HG02885 (cell line): Measurements from ENCODE around the gene TJP2.
"Not testable (repeated sequence)": the region's sequence is repeated elsewhere in the genome, so short reads cannot be mapped to it uniquely, and the experiment has no call there.

Experiments used
- ATAC-seq: cut with Tn5 transposase; IDR thresholded peaks from one replicate; pipeline ENCODE4 v1.9.1; 2021; ENCODE audit warnings: mild to moderate bottlenecking; ENCODE audit not compliant: unreplicated experiment, poor library complexity

TJP2 gene

GRCh38 chr9:69272212-69272611 lies 98.1 kb downstream of the TJP2 start:
- no peak for ATAC-seq

- ATAC-seq: no peak
These were observed 99.1 kb downstream of the TJP2 start for GRCh38 chr9:69273161-69273560.

- ATAC-seq: no peak
These were observed 102.7 kb downstream of the TJP2 start for GRCh38 chr9:69276775-69277174.

GRCh38 chr9:69279084-69279731 lies 105.1 kb downstream of the TJP2 start:
- ATAC-seq: peak; percentile 73

- no peak for ATAC-seq
These were observed 105.7 kb downstream of the TJP2 start for GRCh38 chr9:69279733-69280132.

GRCh38 chr9:69283003-69283402 lies 108.9 kb downstream of the TJP2 start:
- ATAC-seq: no peak

GRCh38 chr9:69292078-69292477 lies 118.0 kb downstream of the TJP2 start:
- ATAC-seq: no peak

- no peak for ATAC-seq
These were observed 119.1 kb downstream of the TJP2 start for GRCh38 chr9:69293156-69293555.

- ATAC-seq: no peak
These were observed 121.9 kb downstream of the TJP2 start for GRCh38 chr9:69295872-69296552.

- no peak for ATAC-seq
These were observed 123.4 kb downstream of the TJP2 start for GRCh38 chr9:69297300-69297980.

- no peak for ATAC-seq
These were observed 125.2 kb downstream of the TJP2 start for GRCh38 chr9:69299315-69299714.

- no peak for ATAC-seq
These were observed 125.7 kb downstream of the TJP2 start for GRCh38 chr9:69299826-69300225.

- ATAC-seq: no peak
These were observed 129.3 kb downstream of the TJP2 start for GRCh38 chr9:69303331-69303730.

GRCh38 chr9:69306895-69307445 lies 132.9 kb downstream of the TJP2 start:
- ATAC-seq: not testable (repeated sequence)

GRCh38 chr9:69307446-69308205 lies 133.5 kb downstream of the TJP2 start:
- ATAC-seq: no peak

- ATAC-seq: no peak
These were observed 134.3 kb downstream of the TJP2 start for GRCh38 chr9:69308206-69308931.

- no peak for ATAC-seq
These were observed 139.1 kb downstream of the TJP2 start for GRCh38 chr9:69313175-69313574.

- ATAC-seq: no peak
These were observed 140.5 kb downstream of the TJP2 start for GRCh38 chr9:69314547-69314946.

GRCh38 chr9:69317081-69317480 lies 143.0 kb downstream of the TJP2 start:
- no peak for ATAC-seq

GRCh38 chr9:69317894-69318293 lies 143.8 kb downstream of the TJP2 start:
- ATAC-seq: peak; percentile 54
